HL-60 (cell line): ENCODE measurements around the gene PLEKHA8.

Experiments used
- DNase-seq, 2 experiments: peaks; one replicate each; pipeline ENCODE4 v3.0.0-alpha.2; 2010 to 2020; ENCODE audit warnings: low read depth in 1 of 2, low spot score in 1 of 2
- H3K27ac ChIP-seq: fragments of 250-450 bp; sonication (Bioruptor Pico); replicated peaks from 2 replicates; pipeline ENCODE4 v1.5.1; 2020; ENCODE audit warnings: mild to moderate bottlenecking, moderate library complexity
- H3K27me3 ChIP-seq: fragments of 250-450 bp; sonication (Bioruptor Pico); 2 replicates; pipeline ENCODE4 v1.5.1; 2021; ENCODE audit warnings: mild to moderate bottlenecking, moderate library complexity; ENCODE audit not compliant: insufficient read depth, poor library complexity, severe bottlenecking
- H3K4me3 ChIP-seq: replicated peaks from 2 replicates; pipeline ENCODE4 v1.5.1; 2011; ENCODE audit warnings: mild to moderate bottlenecking, control low read depth, low read length; ENCODE audit not compliant: insufficient read depth
- CTCF ChIP-seq: IDR thresholded peaks from one replicate; pipeline ENCODE4 v1.5.1; 2011; ENCODE audit warnings: low read length, control low read depth, inconsistent platforms; ENCODE audit not compliant: insufficient read depth
- GABPA ChIP-seq: IDR thresholded peaks from 2 replicates; pipeline ENCODE4 v1.6.1; 2012; ENCODE audit warnings: low read depth
- POLR2AphosphoS5 ChIP-seq: IDR thresholded peaks from 2 replicates; pipeline ENCODE4 v1.6.1; 2012; ENCODE audit warnings: low read depth
- SPI1 ChIP-seq: IDR thresholded peaks from 2 replicates; pipeline ENCODE4 v1.6.1; 2012; ENCODE audit warnings: low read depth, mild to moderate bottlenecking, borderline replicate concordance
- TF ChIP-seq, protein P1 (sequence below): IDR thresholded peaks from 2 replicates; pipeline ENCODE4 v1.6.1; 2012; ENCODE audit warnings: low read depth; ENCODE audit not compliant: insufficient replicate concordance

The PLEKHA8 gene

GRCh38 chr7:30038196-30038980 lies 10.2 kb downstream of the PLEKHA8 start:
- Histone ChIP-seq H3K27me3 (no peaks in the 10 kb centered on the region), H3K4me3 (no peak overlapping the region), H3K27ac (no peak overlapping the region)
- TF ChIP-seq SPI1 = no peak
- TF ChIP-seq CTCF = no peak
- no peak for TF ChIP-seq GABPA
- no peak for TF ChIP-seq POLR2AphosphoS5
- TF ChIP-seq, protein P1, sequence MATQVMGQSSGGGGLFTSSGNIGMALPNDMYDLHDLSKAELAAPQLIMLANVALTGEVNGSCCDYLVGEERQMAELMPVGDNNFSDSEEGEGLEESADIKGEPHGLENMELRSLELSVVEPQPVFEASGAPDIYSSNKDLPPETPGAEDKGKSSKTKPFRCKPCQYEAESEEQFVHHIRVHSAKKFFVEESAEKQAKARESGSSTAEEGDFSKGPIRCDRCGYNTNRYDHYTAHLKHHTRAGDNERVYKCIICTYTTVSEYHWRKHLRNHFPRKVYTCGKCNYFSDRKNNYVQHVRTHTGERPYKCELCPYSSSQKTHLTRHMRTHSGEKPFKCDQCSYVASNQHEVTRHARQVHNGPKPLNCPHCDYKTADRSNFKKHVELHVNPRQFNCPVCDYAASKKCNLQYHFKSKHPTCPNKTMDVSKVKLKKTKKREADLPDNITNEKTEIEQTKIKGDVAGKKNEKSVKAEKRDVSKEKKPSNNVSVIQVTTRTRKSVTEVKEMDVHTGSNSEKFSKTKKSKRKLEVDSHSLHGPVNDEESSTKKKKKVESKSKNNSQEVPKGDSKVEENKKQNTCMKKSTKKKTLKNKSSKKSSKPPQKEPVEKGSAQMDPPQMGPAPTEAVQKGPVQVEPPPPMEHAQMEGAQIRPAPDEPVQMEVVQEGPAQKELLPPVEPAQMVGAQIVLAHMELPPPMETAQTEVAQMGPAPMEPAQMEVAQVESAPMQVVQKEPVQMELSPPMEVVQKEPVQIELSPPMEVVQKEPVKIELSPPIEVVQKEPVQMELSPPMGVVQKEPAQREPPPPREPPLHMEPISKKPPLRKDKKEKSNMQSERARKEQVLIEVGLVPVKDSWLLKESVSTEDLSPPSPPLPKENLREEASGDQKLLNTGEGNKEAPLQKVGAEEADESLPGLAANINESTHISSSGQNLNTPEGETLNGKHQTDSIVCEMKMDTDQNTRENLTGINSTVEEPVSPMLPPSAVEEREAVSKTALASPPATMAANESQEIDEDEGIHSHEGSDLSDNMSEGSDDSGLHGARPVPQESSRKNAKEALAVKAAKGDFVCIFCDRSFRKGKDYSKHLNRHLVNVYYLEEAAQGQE = no peak
- no peak for DNase-seq

DNA sequence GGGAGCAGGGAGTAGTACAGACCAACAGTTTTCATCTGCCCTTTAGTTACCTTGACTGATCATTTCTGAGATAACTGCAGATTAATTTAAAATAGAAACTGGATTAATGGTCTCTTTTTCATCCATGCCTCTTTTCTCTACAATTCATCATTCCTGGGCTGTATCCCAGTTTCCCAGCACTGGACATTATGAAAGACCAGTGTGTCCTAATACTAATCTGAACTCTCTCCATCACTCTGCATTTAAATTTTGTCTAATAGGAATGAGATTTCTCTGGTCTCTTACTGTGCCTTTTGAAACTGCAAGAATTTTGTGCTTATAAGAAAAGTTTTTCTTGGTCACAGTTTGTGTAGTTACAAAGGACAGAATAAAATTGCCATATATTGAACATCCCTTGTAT lies 12.7 kb downstream of the PLEKHA8 start:
- TF ChIP-seq, protein P1 = no peak
- TF ChIP-seq POLR2AphosphoS5 = no peak
- no peak for TF ChIP-seq SPI1
- TF ChIP-seq CTCF = no peak
- TF ChIP-seq GABPA = no peak
- H3K27ac ChIP-seq = no peak overlapping the region
- DNase-seq = no peak
- H3K4me3 ChIP-seq = no peak overlapping the region
- H3K27me3 ChIP-seq = no peaks in the 10 kb centered on the region

DNA sequence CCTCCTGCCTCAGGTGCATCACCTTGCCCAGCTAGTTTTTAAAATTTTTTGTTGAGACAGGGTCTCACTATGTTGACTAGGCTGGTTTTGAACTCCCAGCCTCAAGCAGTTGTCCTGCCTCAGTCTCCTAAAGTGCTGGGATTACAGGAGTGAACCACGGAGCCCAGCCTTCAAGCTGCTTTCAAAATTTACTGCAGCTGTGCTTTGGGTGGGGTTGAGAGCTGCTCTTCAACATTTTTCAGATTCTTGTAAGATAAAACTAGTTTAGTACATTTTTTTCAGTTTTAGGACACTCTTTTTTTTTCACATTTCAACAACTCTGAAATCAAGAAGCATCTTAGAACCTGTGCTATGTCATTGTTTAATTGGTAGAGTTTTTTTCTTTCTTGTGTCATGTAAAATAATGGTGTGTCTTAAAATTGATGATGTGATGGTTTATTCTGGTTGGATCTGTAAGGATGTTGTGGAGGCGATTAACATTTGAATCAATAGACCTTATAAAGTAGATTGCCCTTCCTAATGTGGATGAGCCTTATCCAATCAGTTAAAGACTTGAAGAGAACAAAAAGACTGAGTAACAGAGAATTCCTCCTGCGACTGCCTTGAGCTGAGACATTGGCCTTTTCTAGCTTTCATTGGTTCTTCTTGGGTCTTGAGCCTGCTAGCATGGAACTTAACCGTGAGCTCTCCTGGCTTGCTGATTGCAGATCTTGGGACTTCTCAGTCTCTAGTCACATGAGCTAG lies 13.5 kb downstream of the PLEKHA8 start:
- Histone ChIP-seq H3K27me3 (no peaks in the 10 kb centered on the region), H3K27ac (no peak overlapping the region), H3K4me3 (no peak overlapping the region)
- TF ChIP-seq, protein P1 = no peak
- TF ChIP-seq GABPA = no peak
- TF ChIP-seq SPI1 = no peak
- TF ChIP-seq POLR2AphosphoS5 = no peak
- TF ChIP-seq CTCF = no peak
- no peak for DNase-seq
